ENCODE measurements around the gene TRAPPC12.

TRAPPC12 gene

DNA sequence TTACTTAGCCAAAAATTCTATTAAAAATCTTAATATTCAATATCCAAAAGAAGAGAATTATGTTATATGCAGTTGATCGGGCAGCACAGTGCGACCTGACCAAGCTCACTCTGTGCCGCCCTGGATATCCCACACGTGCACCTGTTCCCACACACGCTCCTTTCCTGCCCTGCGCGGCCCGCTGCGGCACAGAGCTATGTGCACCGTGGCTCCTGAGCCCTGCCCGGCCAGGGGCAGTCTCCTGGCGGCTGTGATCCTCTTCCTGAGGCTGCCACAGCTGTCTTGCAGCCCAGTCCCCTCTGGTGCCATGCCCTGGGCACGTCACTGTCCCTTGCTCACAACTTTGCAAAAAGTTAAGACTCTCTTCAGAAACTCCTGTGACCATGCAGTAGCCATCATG lies 29.3 kb downstream of the TRAPPC12 start:
- DNase-seq (ENCODE audit: low read depth in 2 of 2): no peak

DNA sequence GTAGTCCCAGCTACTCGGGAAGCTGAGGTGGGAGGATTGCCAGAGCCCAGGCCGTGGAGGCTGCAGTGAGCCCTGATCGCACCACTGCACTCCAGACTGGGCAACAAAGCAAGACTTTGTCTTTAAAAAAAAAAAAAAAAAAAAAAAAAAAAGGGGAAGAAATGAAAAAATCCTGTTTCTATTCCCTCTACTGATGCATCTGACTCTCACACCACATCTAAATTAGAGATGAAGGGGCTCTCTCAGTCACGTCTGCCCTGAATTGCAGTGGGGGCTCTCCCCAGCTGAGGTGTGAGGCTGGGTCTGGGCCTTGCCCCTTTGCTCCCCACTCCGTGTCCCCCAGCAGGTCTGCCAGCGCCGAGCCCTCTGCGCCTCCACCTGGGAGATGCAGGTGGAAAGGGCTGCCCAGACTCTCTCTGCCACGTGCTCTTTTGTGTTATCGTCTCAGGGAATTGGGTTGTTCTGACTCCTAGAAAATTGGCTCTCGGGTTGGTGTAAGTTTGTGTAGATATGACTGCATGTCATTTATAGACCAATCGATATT lies 30.2 kb downstream of the TRAPPC12 start:
- DNase-seq (ENCODE audit: low read depth in 2 of 2): no peak

DNA sequence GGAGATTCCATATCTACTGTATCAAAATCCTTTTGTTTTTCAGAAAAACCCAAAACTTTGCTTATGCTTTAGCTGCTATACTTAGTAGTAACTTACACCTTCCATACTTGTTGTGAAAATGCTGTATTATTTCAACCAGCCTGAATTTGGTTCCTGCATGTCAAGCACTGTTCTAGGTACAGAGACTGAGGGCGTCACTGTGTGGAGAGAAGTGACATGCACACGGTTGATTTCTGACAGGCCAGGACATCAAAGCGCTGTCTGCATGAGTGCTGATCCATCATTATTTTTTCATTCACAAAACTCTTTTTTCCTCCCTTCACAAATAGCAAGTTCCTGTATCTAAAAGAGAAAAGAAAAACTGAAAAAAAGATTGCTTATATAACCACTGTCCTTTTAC lies 31.6 kb downstream of the TRAPPC12 start:
- no peak for DNase-seq (ENCODE audit: low read depth in 2 of 2)

DNA sequence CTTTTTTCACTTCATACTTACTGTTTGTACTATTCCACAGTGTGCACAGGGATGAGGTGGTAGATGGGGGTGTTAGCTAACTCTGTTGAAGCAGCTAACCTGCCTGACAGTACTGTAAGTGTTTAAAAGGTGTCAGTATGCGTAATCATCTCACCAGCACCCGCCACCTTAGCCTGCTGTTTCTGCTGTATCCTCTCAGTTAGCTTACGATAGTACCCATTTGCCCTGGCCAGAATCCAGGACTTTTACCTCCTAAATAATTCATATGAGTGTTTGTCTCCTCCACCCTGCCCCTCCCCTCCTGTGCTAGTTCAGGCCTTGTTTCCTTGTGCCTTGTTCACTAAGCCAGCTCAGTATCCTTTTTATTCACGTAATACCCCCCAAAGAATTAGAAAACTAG lies 34.2 kb downstream of the TRAPPC12 start:
- no peak for DNase-seq (ENCODE audit: low read depth in 2 of 2)

DNA sequence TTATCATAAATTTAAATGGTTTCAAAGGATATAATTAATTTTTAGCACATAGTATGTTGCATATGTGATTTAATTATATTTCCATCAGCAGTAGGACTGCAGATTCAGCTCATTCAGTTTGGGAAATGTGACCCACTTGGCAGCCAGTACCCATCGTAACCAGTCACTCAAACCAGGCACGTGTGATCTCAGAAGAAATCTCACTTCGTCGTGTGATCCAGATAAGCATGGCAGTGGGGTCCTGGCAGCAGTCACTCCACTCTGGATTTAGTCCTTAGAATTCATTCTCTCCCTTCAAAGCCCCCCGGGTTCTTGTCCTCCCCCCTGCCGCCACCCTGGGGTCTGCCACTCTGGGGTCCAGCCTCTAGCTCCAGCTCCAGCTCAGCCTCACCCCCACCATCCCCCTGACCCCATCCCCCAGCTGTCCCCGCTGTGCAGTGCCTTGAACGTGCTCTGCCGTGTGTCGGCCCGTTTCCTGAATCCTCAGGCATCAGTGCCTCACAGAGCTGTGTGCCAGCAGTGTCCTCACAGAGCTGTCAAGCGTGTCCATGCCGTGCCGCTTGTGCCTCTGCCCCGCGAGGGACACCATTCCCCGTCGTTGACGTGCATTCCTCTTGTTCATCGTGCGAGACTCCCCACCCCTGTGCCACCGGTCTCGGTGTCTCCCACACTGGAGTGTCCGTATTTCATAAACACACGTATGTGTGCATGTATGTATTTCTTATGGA lies 34.8 kb downstream of the TRAPPC12 start:
- DNase-seq (ENCODE audit: low read depth in 2 of 2): no peak

DNA sequence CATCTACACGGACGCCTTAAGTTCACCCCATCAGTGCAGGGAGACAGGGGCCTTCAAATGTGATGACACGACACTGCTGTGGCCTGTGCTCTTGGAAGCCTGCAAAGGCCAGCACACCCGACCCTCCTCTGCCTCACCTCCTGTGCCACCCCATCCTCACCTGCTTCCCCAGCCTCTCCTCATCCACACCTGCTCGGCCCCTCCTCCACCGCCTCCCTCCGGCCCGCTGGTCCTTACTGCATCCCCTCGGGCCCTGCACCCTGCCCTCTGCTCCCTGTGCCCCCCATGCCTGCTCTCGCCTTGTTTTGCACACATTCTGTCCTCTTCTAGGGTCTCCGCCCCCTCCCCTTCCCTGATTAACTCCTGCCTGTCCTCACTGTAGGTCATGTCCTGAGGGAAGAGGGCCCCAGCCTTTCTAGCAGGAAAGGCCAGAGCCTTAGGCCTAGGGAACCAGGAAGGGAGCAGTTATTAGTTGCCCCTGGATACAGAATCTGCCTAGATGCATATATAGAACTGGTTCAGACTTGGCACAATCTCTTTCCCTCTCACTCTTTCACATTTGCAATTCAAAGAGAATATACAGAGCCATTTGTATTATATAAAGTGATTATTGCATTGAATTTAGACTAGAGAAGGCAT lies 39.4 kb downstream of the TRAPPC12 start:
- DNase-seq (ENCODE audit: low read depth in 2 of 2): no peak

DNA sequence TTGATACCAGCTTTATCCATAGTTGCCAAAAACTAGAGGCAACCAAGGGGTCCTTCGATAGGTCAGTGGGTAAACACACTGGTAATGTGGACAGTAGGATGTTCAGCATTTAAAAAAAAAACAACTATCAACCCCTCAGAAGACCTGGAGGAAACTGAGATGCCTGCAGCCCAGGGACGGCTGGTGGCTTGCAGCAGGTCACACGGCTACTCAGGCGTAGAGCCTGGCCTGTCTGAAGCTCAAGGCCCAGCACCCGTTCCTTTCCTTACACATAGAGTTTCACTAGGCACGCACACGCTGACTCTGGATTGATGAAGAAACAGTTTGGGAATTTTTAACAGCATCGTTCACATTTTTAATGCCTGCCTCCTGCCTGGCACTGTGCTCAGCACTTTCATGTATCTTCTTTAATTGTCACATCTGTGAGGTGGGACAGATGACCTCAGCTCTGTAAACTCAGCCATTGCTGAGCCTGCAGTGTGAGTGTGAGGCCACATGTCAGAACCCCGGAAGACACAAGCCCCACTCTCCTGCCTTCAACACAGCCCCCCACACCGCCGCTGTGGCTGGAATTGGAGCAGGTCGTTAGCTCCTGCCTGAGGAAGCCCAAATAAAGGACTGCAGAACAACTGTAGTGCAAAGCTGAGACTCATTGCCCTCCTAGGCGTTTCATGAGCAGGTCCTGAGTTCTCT lies 40.7 kb downstream of the TRAPPC12 start:
- DNase-seq (ENCODE audit: low read depth in 2 of 2): no peak

DNA sequence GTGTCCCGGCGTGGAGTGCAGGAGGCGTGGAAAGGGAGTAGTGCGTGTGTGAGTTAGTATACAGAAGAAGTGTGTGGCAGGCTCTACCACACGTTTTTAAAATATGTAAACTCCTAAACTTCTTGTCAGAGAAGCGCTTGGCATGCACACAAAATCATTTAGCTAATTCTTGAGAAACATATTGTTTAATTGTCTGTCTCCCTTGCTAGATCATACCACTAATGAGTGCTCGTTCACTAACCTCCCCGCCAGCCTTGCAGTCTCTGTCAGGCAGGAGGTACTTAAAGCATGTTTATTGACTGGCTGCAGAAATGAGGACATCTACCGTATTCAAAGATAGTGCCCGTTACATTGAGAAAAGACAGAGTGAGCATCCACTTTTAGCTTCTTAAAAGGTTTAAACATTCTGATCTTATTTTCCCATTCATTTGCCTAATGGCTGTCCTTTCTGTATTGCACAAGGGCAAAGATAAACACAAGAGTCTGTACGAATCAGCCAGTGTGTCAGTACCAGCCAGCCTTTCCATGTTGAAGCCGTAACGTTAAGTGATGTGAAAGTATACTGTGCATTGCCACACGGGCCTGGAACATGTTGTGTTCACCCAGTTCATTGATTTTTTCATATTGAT lies 41.4 kb downstream of the TRAPPC12 start:
- no peak for DNase-seq (ENCODE audit: low read depth in 2 of 2)

DNA sequence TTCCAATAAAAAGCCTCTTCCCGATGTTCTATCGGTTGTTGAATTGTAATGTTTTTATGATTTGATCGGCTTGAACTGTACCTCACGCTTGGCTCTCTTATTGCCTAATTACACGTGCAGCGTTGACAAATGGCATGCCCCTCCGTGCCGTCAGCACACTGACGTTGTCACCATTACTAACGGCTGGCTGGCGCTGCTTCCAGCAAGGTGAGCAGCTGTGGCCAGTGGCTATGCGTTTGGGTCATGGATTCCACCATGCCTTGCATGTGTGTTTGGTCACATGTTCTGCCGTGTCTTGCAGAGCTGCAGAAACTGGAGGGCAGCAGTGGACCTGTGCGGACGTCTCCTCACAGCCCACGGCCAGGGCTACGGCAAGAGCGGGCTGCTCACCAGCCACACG lies 42.1 kb downstream of the TRAPPC12 start:
- no peak for DNase-seq (ENCODE audit: low read depth in 2 of 2)

DNA sequence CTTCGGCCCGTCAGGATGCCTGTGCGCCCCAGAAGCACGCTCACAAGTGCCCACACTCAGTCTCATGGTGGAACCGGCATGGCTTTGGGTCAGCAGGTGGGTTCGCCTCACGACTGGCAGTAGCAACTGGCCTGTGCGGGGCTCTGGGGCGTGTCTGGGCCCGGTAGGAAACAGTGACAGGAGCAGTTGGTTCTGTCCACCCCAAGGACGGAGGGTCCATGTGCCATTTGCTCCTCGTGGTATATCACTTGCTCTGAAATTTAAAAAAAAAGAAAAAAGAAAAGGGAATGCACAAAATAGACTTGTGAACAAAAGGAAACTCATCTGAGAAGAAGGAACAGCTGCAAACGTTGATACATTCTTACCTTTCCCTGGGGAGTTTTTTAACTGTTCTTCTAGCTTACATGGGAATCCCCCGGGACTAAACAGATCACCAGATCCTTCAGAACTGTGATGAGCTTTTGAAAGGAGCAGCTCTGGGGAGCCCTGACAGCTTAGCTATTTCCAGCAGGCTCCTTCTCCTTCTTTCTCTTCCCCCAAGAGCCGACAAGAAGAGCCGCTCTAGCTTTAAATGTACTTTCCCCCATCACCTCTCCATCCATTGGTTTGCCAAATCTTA lies 42.8 kb downstream of the TRAPPC12 start:
- DNase-seq (ENCODE audit: low read depth in 2 of 2): no peak

DNA sequence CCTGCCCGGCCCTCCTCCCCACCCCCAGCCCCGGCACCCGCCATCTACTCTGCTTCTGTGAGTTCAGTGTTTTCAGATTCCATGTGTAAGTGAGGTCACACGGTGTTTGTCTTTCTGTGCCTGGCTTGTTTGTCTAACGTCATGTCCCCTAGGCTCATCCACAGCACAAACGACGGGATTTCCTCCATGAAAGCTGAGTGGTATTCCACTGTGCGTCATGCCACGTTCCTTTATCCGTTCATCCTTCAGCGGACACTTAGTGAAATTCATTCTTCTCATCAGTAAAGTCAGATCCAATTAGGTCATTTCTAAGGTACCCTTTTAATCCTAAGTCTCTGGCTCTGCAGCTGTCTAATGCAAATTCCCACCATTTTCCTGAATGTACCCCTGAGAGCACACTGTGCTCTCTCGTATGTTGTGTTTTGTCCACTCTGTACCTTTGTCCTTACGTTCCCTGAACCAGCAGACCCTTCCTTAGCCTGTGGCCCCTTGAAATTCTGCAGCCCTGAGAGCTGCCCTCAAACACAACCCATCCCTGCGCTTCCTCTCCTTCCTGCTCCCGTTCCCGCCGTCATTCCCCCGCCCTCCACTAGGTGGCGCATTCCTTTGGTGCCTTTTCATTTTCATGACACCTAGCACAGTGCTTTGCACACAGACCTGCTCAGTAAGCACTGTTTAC lies 44.1 kb downstream of the TRAPPC12 start:
- DNase-seq (ENCODE audit: low read depth in 2 of 2): peak; percentile 45 to 52

DNA sequence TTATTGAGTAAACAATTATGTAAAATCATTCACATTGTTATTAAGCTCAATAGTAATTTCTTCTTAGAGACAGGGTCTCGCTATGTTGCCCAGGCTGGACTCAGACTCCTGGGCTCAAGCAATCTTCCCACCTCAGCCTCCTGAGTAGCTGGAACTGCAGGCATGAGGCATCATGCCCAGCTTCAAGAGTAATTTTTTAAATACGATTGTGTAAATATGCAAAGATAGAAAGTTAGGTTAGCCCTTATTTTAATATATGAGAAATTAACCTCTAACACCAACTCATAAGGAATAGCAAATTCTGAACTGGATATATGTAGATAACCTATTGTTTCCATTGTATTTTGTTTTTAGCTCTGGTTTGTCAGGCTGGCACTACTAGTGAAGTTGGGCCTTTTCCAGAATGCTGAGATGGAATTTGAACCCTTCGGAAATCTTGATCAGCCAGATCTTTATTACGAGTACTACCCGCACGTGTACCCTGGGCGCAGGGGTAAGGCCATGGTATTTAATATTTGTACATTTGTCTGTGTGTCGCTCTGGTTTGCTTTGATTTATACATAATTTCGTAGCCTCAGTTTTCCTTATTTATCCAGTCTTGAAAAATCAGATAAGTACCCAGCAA lies 44.8 kb downstream of the TRAPPC12 start:
- DNase-seq (ENCODE audit: low read depth in 2 of 2): no peak

DNA sequence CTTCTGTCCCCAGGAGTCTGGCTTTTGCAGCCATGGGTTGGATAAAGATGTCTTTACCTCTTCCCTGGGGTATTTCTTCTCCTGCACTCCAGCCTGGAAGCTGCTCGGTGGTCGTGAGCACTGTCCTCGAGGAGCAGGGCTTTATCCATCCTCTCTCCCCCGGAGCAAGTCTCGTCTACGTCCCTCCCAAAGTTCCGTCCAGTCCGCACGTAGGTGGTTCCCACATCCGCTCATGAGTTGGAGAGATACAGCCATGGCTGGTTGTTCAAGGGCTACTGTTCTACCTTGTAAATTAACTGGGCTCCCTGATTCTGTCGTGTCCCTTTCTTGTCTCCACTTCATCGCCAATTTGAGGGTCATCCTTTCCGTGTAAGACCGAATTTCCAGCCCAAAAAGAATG lies 47.1 kb downstream of the TRAPPC12 start:
- no peak for DNase-seq (ENCODE audit: low read depth in 2 of 2)

DNA sequence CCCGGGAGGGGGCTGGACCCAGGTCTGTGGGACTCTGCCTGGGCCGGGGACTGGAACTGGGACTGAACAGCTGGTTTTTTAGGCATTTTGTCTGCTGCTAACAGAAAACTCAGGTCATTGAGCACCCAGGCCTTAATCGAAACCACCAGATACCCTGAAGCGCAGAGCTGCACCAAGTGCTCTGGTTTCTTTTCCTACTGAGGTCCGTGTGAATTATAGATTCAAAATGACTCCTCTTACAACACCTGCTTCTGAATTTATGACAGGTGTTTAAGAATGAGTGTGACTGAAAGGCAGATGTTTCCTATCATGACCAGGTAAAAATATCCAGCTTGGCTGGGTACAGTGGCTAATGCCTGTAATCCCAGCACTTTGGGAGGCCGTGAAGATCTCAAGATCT lies 47.8 kb downstream of the TRAPPC12 start:
- no peak for DNase-seq (ENCODE audit: low read depth in 2 of 2)

DNA sequence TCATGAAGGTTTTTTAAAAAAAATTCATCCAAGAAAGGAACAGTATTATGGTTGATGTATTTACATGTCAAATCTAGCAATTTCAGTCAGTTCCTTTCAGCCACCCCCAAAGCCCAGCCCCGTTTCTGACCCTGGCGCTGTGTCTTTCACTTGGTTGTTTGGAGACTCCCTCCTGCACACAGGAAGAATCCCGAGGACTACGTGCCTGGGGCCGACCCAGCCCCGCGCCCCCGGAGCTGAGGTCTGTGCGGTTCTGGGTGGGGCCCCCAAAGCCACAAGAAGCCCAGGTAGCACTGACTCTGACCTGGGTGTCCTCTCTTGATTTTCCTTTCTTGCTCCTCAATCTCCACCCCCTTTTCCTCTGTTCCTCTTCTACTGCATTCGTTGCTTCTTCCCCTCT lies 49.1 kb downstream of the TRAPPC12 start:
- DNase-seq (ENCODE audit: low read depth in 2 of 2): no peak

DNA sequence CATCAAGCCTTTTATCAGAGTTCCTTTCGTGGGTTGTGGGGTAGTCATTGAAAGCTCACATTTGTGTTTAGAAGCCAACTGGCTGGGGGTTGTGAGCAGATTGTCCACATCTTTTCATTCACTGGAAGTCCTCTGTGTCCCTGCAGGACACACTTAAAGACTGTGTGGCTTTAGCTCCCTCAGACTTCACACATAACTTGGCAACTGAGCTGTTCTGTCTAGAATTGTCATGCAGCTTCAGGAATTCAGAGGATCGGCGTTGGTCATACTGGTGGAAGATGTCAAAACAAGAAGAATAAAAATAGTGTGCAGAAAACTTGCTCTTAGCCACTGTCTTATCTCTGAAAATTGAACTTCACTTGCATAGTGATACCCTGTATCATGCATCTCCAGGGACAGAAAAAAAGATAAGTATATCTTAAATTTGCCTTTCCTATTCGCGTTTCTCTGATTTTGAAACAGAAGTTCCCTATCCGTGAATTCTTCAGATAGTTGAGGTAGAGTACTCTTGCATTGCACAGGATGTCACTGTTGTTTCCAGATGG lies 49.6 kb downstream of the TRAPPC12 start:
- DNase-seq (ENCODE audit: low read depth in 2 of 2): no peak

DNA sequence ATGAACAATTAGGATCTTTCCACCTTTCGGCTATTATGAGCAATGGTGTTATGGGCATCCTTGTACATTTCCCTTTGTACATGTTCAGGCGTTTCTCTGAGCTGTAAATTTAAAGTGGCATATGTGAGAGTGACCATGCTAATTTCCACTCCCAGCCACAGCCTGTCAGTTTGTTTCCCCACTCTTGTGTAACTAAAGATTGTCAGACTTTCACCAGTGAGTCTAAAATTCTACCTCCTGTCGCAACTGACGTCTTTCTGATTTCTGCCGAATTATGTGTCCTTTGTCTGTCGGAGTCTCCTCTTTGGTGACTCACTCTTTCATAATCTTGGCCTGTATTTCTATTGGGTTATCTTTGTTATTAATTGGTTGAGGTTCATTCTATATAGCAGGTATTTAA lies 50.7 kb downstream of the TRAPPC12 start:
- DNase-seq (ENCODE audit: low read depth in 2 of 2): no peak

DNA sequence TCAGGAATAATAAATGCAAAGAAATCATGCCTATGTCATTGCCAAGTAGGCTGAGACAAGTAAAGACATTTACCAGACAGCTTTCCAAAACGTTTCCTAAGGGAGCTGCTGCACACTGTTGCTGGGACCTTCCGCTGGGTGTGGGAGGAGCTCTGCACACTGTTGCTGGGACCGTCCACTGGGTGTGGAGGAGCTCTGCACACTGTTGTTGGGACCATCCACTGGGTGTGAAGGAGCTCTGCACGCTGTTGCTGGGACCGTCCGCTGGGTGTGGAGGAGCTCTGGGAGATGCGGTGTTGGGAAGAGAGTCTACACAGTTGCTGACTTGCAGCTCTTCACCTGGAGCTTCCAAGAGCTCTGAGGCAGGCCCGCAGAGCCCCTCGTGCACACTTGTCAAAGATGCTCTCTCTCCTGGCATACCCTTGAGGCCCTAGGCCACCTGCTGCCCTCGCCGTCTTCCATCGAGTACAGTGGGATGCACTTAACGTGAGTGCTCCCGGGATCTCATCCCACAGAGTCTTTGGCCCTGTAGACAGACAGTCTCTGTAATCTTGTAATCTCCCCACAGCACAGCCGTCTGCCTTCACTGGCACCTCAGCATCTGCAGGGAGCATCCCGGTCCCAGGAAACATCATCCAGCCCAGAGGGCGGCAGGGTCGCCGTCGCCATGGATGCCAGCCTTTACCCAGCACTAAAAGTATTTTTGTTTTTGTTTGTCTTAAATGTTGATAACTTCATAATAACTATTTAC lies 51.4 kb downstream of the TRAPPC12 start:
- DNase-seq (ENCODE audit: low read depth in 2 of 2): no peak

DNA sequence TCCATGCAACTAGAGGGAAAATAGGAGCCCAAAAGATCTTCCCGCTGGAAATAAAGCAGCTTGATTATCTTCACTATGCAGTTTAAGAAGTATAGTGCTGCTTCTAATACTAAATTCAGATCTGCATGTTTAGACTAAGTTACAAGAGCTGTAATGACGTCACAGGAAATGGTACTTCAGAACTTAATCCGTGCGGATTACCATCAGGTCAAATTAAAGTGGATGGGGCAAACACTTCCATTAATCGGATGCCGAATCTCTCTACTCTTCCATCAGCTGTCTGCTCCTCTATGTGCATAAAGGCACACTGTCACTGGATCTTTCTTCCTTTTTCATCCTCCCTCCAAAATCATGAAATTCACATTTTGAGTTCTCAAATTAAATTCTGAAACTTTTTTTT lies 52.6 kb downstream of the TRAPPC12 start:
- DNase-seq (ENCODE audit: low read depth in 2 of 2): no peak

Data from stimulated activated CD8-positive, alpha-beta memory T cell treated with anti-CD3 and anti-CD28 coated beads, Interleukin-7, amount 100 ng/mL, for 4 hours (primary cell).